HCT116 (cell line): ENCODE data around the gene BMERB1. TPM values are rescaled to one million over a fixed set of nuclear protein-coding genes. Genes with fewer than 3 reads are reported as not detected.

Experiments used
- ATAC-seq: fragments of 200-7000 bp; cut with Tn5 transposase; 2 replicates; pipeline ENCODE4 v1.9.1; 2020; ENCODE audit warnings: mild to moderate bottlenecking, moderate library complexity
- BruUV-seq: library from RNA; stranded (reverse); fragments of 400-500 nt; replicated peaks from 2 replicates; lab custom pipeline; 2021; lab: Mats Ljungman, UMichigan
- CTCF ChIA-PET: fragments of 300-600 bp; sonication (Branson Sonifier 250); formaldehyde crosslinking; loops from one replicate; lab custom pipeline; 2021; ENCODE audit warnings: antibody characterized with exemption; lab: Charles Lee
- POLR2A ChIA-PET: fragments of 300-600, 350-600 bp; sonication (Branson Sonifier 250); formaldehyde crosslinking; loops from one replicate; lab custom pipeline; 2021; ENCODE audit warnings: antibody characterized with exemption; lab: Charles Lee
- RAD21 ChIA-PET, 2 experiments: fragments of 300-600 bp; sonication (Branson Sonifier 250); formaldehyde crosslinking; loops; one replicate each; lab custom pipeline; 2023; ENCODE audit warnings: low total read pairs in 2 of 2; ENCODE audit not compliant: uncharacterized antibody in 2 of 2, unreplicated experiment in 2 of 2, low non-redundant PET in 1 of 2; lab: Charles Lee
- DNase-seq: peaks from one replicate; pipeline ENCODE4 v3.0.0-alpha.2; 2010; ENCODE audit warnings: low read depth, low spot score
- H2AFZ ChIP-seq: fragments of 200-600 bp; shearing (Covaris generic), sonication (generic); 2 replicates; pipeline ENCODE4 v1.6.1; 2017; ENCODE audit warnings: low read depth, mixed run types, mixed read lengths, antibody characterized with exemption, low read length; ENCODE audit not compliant: poor library complexity, severe bottlenecking
- H3K27ac ChIP-seq: 2 replicates; pipeline ENCODE4 v1.5.1; 2012; ENCODE audit warnings: low read depth, low read length
- H3K27me3 ChIP-seq: fragments of 200-600 bp; sonication (generic); 2 replicates; pipeline ENCODE4 v1.6.1; 2016; ENCODE audit warnings: mixed run types, low read length, mixed read lengths; ENCODE audit not compliant: insufficient read depth
- H3K36me3 ChIP-seq, 2 experiments: fragments of 200-500 bp in 1 of 2; fragments of 200-600 bp in 1 of 2; sonication (Bioruptor generic) in 1 of 2; sonication (generic) in 1 of 2; 2 replicates each; pipeline versions ENCODE4 v1.5.1 to v1.6.1; 2014 to 2016; ENCODE audit warnings: low read length in 2 of 2, inconsistent platforms in 1 of 2, mixed read lengths in 1 of 2, mixed run types in 1 of 2; ENCODE audit not compliant: insufficient read depth in 2 of 2, control insufficient read depth in 1 of 2
- H3K4me1 ChIP-seq, 2 experiments: fragments of 200-600 bp in 1 of 2; sonication (generic) in 1 of 2; 2 replicates each; pipeline versions ENCODE4 v1.5.1 to v1.6.1; 2012 to 2017; ENCODE audit warnings: low read length in 2 of 2, inconsistent platforms in 1 of 2, mild to moderate bottlenecking in 1 of 2, mixed read lengths in 1 of 2, mixed run types in 1 of 2, moderate library complexity in 1 of 2; ENCODE audit not compliant: insufficient read depth in 2 of 2, control insufficient read depth in 1 of 2
- H3K4me2 ChIP-seq: fragments of 200-600 bp; sonication (generic); 2 replicates; pipeline ENCODE4 v1.6.1; 2017; ENCODE audit warnings: mixed run types, low read length, mixed read lengths
- H3K4me3 ChIP-seq, 2 experiments: fragments of 200-600 bp in 1 of 2; sonication (generic) in 1 of 2; replicated peaks in 1 of 2; 2 replicates each; pipeline ENCODE4 v1.5.1; 2011 to 2016; ENCODE audit warnings: low read length in 2 of 2, control low read depth in 1 of 2, low read depth in 1 of 2, mild to moderate bottlenecking in 1 of 2, mixed read lengths in 1 of 2, mixed run types in 1 of 2
- H3K79me2 ChIP-seq: fragments of 200-600 bp; sonication (generic); 2 replicates; pipeline ENCODE4 v1.6.1; 2017; ENCODE audit warnings: mild to moderate bottlenecking, mixed run types, low read length, moderate library complexity, mixed read lengths; ENCODE audit not compliant: insufficient read depth
- H3K9ac ChIP-seq: fragments of 200-600 bp; sonication (generic); 2 replicates; pipeline ENCODE4 v1.6.1; 2016; ENCODE audit warnings: low read length, mixed read lengths
- H3K9me2 ChIP-seq: fragments of 200-600 bp; sonication (generic), shearing (Covaris generic); 2 replicates; pipeline ENCODE4 v1.6.1; 2017; ENCODE audit warnings: mixed run types, mild to moderate bottlenecking, moderate library complexity; ENCODE audit not compliant: insufficient read depth
- H3K9me3 ChIP-seq, 2 experiments: fragments of 200-500 bp in 1 of 2; fragments of 200-600 bp in 1 of 2; sonication (Bioruptor generic) in 1 of 2; sonication (generic) in 1 of 2; 2 replicates each; pipeline ENCODE4 v1.6.1; 2014 to 2017; ENCODE audit warnings: low read length in 2 of 2, mixed read lengths in 2 of 2, inconsistent platforms in 1 of 2, low read depth in 1 of 2, mild to moderate bottlenecking in 1 of 2, mixed run types in 1 of 2, moderate library complexity in 1 of 2; ENCODE audit not compliant: control insufficient read depth in 1 of 2, insufficient read depth in 1 of 2
- H4K20me1 ChIP-seq: fragments of 200-600 bp; sonication (generic), shearing (Covaris generic); 2 replicates; pipeline ENCODE4 v1.6.1; 2017; ENCODE audit warnings: mixed run types, mild to moderate bottlenecking, moderate library complexity; ENCODE audit not compliant: insufficient read depth
- CBX3 ChIP-seq: IDR thresholded peaks from 2 replicates; pipeline ENCODE4 v1.6.1; 2012; ENCODE audit warnings: low read depth
- CEBPB ChIP-seq: IDR thresholded peaks from 2 replicates; pipeline ENCODE4 v1.6.1; 2012; ENCODE audit warnings: low read depth
- EGR1 ChIP-seq: IDR thresholded peaks from 2 replicates; pipeline ENCODE4 v1.6.1; 2012; ENCODE audit warnings: low read depth
- ELF1 ChIP-seq: IDR thresholded peaks from 2 replicates; pipeline ENCODE4 v1.6.1; 2012; ENCODE audit warnings: low read depth, borderline replicate concordance
- POLR2A ChIP-seq: IDR thresholded peaks from 2 replicates; pipeline ENCODE4 v1.7.0; 2011; ENCODE audit warnings: borderline replicate concordance; ENCODE audit not compliant: insufficient read depth, insufficient read length; ENCODE audit errors: extremely low read depth
- POLR2AphosphoS5 ChIP-seq: IDR thresholded peaks from 2 replicates; pipeline ENCODE4 v1.6.1; 2011; ENCODE audit warnings: mild to moderate bottlenecking, low read depth, low read length, moderate library complexity
- SIN3A ChIP-seq: IDR thresholded peaks from 2 replicates; pipeline ENCODE4 v1.6.1; 2012; ENCODE audit warnings: low read depth
- SP1 ChIP-seq: IDR thresholded peaks from 2 replicates; pipeline ENCODE4 v1.6.1; 2012; ENCODE audit warnings: low read depth
- TCF7L2 ChIP-seq: IDR thresholded peaks from 2 replicates; pipeline ENCODE4 v1.7.0; 2011; ENCODE audit warnings: borderline replicate concordance, inconsistent platforms; ENCODE audit not compliant: insufficient read depth, insufficient read length; ENCODE audit errors: extremely low read depth
- YY1 ChIP-seq: IDR thresholded peaks from 2 replicates; pipeline ENCODE4 v1.6.1; 2011; ENCODE audit warnings: low read length, low read depth, moderate library complexity, mild to moderate bottlenecking; ENCODE audit not compliant: insufficient replicate concordance; ENCODE audit errors: extremely low read depth
- ZFX ChIP-seq: fragments of 450-650 bp; IDR thresholded peaks from 2 replicates; pipeline ENCODE4 v1.6.1; 2017
- ZNF274 ChIP-seq: fragments of 200-500 bp; sonication (Bioruptor generic); IDR thresholded peaks from 2 replicates; pipeline ENCODE4 v1.6.1; 2014; ENCODE audit warnings: mild to moderate bottlenecking, low read depth, low read length, inconsistent platforms
- intact Hi-C: fragments of 100-400 bp; cut with micrococcal nuclease; formaldehyde crosslinking; loops from 2 replicates; pipeline ENCODE4 v1.10.0; 2022
- total RNA-seq: library from RNA; stranded (reverse); gene quantifications from one replicate; pipeline ENCODE4 v1.2.1, GENCODE V29; 2021; ENCODE audit not compliant: unreplicated experiment
- TF ChIP-seq, protein P1 (sequence below): IDR thresholded peaks from 2 replicates; pipeline ENCODE4 v1.6.1; 2012; ENCODE audit warnings: low read depth
- TF ChIP-seq, protein P2 (sequence below), 3 experiments: fragments of 200-600 bp in 1 of 3; sonication (generic) in 1 of 3; IDR thresholded peaks in 2 of 3; conservative IDR thresholded peaks in 1 of 3; 2 replicates each; pipeline ENCODE4 v1.5.1; 2012 to 2017; ENCODE audit warnings: low read depth in 2 of 3, low read length in 2 of 3, antibody characterized with exemption in 1 of 3, borderline replicate concordance in 1 of 3, control low read depth in 1 of 3, mild to moderate bottlenecking in 1 of 3, mixed read lengths in 1 of 3, mixed run types in 1 of 3, moderate library complexity in 1 of 3; ENCODE audit not compliant: insufficient read depth in 1 of 3
- TF ChIP-seq, protein P3 (sequence below): IDR thresholded peaks from 2 replicates; pipeline ENCODE4 v1.6.1; 2012

The BMERB1 gene
- total RNA-seq, 1 experiment from 2014 or later: 43.6 TPM

DNA sequence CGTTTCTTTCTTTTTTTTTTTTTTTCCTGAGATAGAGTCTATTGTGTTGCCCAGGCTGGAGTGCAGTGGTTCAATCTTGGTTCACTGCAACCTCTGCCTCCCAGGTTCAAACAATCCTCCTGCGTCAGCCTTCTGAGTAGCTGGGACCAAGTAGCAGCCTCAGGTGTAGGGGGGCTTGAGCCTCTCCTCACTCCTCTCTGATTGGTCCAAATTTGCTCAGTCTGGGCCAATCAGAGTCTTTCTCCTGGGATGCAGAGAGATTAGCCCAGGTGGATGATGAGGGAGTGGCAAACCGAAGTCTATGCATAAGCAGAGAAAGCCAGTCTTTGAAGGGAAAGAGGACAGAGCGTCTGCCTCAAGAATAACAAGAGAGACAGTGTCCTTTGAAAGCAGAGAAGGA lies 99.0 kb downstream of the BMERB1 start:
- ATAC-seq: peak; percentile 38; the same call in 1 of the 2 replicates
- intact Hi-C loops: no loop called here
- Histone ChIP-seq H3K4me2 (no peak overlapping the region), H3K27ac (no peak overlapping the region), H4K20me1 (no peaks in the 10 kb centered on the region), H3K36me3 (no peaks in the 10 kb centered on the region), H3K9me2 (no peaks in the 10 kb centered on the region), H3K9me3 (no peaks in the 10 kb centered on the region), H2AFZ (no peak overlapping the region), H3K4me1 (no peaks in the 10 kb centered on the region; a peak in 1 of 4 replicates), H3K79me2 (no peaks in the 10 kb centered on the region), H3K4me3 (no peak overlapping the region), H3K9ac (no peak overlapping the region), H3K27me3 (no peaks in the 10 kb centered on the region)
- ChIA-PET RAD21 (no interaction called here), CTCF (no interaction called here), POLR2A (no interaction called here)
- TF ChIP-seq POLR2AphosphoS5 (no peak), ZNF274 (no peak), POLR2A (no peak), ZFX (no peak), YY1 (no peak), CBX3 (no peak), EGR1 (no peak), TCF7L2 (no peak), SP1 (no peak), SIN3A (no peak), ELF1 (no peak), CEBPB (no peak)
- TF ChIP-seq, protein P1, sequence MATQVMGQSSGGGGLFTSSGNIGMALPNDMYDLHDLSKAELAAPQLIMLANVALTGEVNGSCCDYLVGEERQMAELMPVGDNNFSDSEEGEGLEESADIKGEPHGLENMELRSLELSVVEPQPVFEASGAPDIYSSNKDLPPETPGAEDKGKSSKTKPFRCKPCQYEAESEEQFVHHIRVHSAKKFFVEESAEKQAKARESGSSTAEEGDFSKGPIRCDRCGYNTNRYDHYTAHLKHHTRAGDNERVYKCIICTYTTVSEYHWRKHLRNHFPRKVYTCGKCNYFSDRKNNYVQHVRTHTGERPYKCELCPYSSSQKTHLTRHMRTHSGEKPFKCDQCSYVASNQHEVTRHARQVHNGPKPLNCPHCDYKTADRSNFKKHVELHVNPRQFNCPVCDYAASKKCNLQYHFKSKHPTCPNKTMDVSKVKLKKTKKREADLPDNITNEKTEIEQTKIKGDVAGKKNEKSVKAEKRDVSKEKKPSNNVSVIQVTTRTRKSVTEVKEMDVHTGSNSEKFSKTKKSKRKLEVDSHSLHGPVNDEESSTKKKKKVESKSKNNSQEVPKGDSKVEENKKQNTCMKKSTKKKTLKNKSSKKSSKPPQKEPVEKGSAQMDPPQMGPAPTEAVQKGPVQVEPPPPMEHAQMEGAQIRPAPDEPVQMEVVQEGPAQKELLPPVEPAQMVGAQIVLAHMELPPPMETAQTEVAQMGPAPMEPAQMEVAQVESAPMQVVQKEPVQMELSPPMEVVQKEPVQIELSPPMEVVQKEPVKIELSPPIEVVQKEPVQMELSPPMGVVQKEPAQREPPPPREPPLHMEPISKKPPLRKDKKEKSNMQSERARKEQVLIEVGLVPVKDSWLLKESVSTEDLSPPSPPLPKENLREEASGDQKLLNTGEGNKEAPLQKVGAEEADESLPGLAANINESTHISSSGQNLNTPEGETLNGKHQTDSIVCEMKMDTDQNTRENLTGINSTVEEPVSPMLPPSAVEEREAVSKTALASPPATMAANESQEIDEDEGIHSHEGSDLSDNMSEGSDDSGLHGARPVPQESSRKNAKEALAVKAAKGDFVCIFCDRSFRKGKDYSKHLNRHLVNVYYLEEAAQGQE: no peak
- TF ChIP-seq, protein P2, sequence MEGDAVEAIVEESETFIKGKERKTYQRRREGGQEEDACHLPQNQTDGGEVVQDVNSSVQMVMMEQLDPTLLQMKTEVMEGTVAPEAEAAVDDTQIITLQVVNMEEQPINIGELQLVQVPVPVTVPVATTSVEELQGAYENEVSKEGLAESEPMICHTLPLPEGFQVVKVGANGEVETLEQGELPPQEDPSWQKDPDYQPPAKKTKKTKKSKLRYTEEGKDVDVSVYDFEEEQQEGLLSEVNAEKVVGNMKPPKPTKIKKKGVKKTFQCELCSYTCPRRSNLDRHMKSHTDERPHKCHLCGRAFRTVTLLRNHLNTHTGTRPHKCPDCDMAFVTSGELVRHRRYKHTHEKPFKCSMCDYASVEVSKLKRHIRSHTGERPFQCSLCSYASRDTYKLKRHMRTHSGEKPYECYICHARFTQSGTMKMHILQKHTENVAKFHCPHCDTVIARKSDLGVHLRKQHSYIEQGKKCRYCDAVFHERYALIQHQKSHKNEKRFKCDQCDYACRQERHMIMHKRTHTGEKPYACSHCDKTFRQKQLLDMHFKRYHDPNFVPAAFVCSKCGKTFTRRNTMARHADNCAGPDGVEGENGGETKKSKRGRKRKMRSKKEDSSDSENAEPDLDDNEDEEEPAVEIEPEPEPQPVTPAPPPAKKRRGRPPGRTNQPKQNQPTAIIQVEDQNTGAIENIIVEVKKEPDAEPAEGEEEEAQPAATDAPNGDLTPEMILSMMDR (IDR thresholded peaks at IDR 0.05 in 2 of 3, conservative IDR thresholded peaks at IDR 0.05 in 1 of 3; ENCODE audit: borderline replicate concordance in 1 of 3, insufficient read depth in 1 of 3, low read depth in 2 of 3, low read length in 2 of 3): no peak
- TF ChIP-seq, protein P3, sequence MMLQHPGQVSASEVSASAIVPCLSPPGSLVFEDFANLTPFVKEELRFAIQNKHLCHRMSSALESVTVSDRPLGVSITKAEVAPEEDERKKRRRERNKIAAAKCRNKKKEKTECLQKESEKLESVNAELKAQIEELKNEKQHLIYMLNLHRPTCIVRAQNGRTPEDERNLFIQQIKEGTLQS: no peak
- no TSS peak for BruUV-seq
- no peak for DNase-seq
